H1 (cell line): ENCODE data around the gene CYP2C19. TPM values are rescaled to one million over a fixed set of nuclear protein-coding genes. Genes with fewer than 3 reads are reported as not detected.

Experiments used
- CTCF ChIA-PET: fragments of 300-600 bp; sonication (Branson Sonifier 250); formaldehyde crosslinking; loops from one replicate; lab custom pipeline; 2021; ENCODE audit not compliant: partially characterized antibody; lab: Charles Lee
- POLR2A ChIA-PET: fragments of 300-600 bp; sonication (Branson Sonifier 250); formaldehyde crosslinking; loops from one replicate; lab custom pipeline; 2021; ENCODE audit warnings: inconsistent platforms; ENCODE audit not compliant: partially characterized antibody; lab: Charles Lee
- DNase-seq, 2 experiments: peaks; one replicate each; pipeline versions ENCODE4 v3.0.0 to v3.0.0-alpha.2; 2010 to 2022; ENCODE audit warnings: low spot score in 2 of 2, low read depth in 1 of 2, mixed read lengths in 1 of 2
- FAIRE-seq: peaks from 2 replicates; lab custom pipeline; 2011; peaks lifted over from hg19 to GRCh38; lab: Jason Lieb, UNC
- H2AFZ ChIP-seq: 2 replicates; pipeline ENCODE4 v1.8.1; 2012; ENCODE audit warnings: low read length, inconsistent platforms
- H2AK5ac ChIP-seq: 2 replicates; pipeline ENCODE4 v1.6.1; 2013; ENCODE audit warnings: low read depth, low read length
- H2BK120ac ChIP-seq: replicated peaks from 2 replicates; pipeline ENCODE3; 2013; ENCODE audit warnings: low read depth, low read length, inconsistent platforms
- H2BK12ac ChIP-seq: 2 replicates; pipeline ENCODE4 v1.6.1; 2013; ENCODE audit warnings: low read depth, low read length
- H2BK15ac ChIP-seq: 2 replicates; pipeline ENCODE4 v1.6.1; 2013; ENCODE audit warnings: low read length
- H2BK20ac ChIP-seq: 2 replicates; pipeline ENCODE4 v1.6.1; 2013; ENCODE audit warnings: low read length
- H2BK5ac ChIP-seq: 2 replicates; pipeline ENCODE4 v1.6.1; 2013; ENCODE audit warnings: low read depth, low read length
- H3K14ac ChIP-seq: 2 replicates; pipeline ENCODE4 v1.6.1; 2013; ENCODE audit warnings: inconsistent platforms; ENCODE audit not compliant: insufficient read length
- H3K18ac ChIP-seq: 2 replicates; pipeline ENCODE4 v1.6.1; 2013; ENCODE audit warnings: low read length; ENCODE audit errors: extremely low read depth
- H3K23ac ChIP-seq: 2 replicates; pipeline ENCODE4 v1.6.1; 2013; ENCODE audit warnings: inconsistent platforms; ENCODE audit not compliant: insufficient read length
- H3K23me2 ChIP-seq: 2 replicates; pipeline ENCODE4 v1.6.1; 2013; ENCODE audit warnings: low read depth, low read length
- H3K27ac ChIP-seq: 2 replicates; pipeline ENCODE4 v1.6.1; 2011; ENCODE audit warnings: low read depth, low read length, inconsistent platforms
- H3K27me3 ChIP-seq, 4 experiments: replicated peaks in 1 of 4; 1 replicate in 1 of 4; 2 replicates in 3 of 4; pipeline versions ENCODE4 v1.6.1 to v1.8.1; 2011 to 2013; ENCODE audit warnings: low read length in 3 of 4, mild to moderate bottlenecking in 3 of 4, inconsistent platforms in 2 of 4, mixed read lengths in 2 of 4, moderate library complexity in 1 of 4; ENCODE audit not compliant: control insufficient read depth in 3 of 4, insufficient read depth in 3 of 4; ENCODE audit errors: extremely low read depth in 1 of 4
- H3K36me3 ChIP-seq, 4 experiments: 2 replicates each; pipeline versions ENCODE4 v1.6.1 to v1.8.1; 2011 to 2013; ENCODE audit warnings: mild to moderate bottlenecking in 4 of 4, low read length in 3 of 4, moderate library complexity in 2 of 4, control low read depth in 1 of 4, inconsistent platforms in 1 of 4; ENCODE audit not compliant: insufficient read depth in 4 of 4, control insufficient read depth in 2 of 4
- H3K4ac ChIP-seq: replicated peaks from 2 replicates; pipeline ENCODE3; 2013; ENCODE audit warnings: low read length, low read depth, mixed read lengths, inconsistent platforms; ENCODE audit not compliant: insufficient read length
- H3K4me1 ChIP-seq, 4 experiments: replicated peaks in 1 of 4; 1 replicate in 1 of 4; 2 replicates in 3 of 4; pipeline versions ENCODE4 v1.6.1 to v1.8.1; 2011 to 2013; ENCODE audit warnings: low read length in 3 of 4, inconsistent platforms in 2 of 4, mixed read lengths in 1 of 4; ENCODE audit not compliant: insufficient read depth in 4 of 4, control insufficient read depth in 3 of 4
- H3K4me2 ChIP-seq, 2 experiments: 2 replicates each; pipeline versions ENCODE4 v1.6.1 to v1.8.1; 2011 to 2013; ENCODE audit warnings: low read depth in 2 of 2, low read length in 2 of 2, control low read depth in 1 of 2, inconsistent platforms in 1 of 2, mild to moderate bottlenecking in 1 of 2; ENCODE audit not compliant: insufficient read depth in 1 of 2
- H3K4me3 ChIP-seq, 4 experiments: fragments of 200-600, 300-600 bp in 1 of 4; sonication (generic), shearing (Covaris generic), sonication (Bioruptor Twin) in 1 of 4; 2 replicates each; pipeline versions ENCODE4 v1.5.1 to v1.8.1; 2011 to 2016; ENCODE audit warnings: low read length in 4 of 4, low read depth in 3 of 4, control low read depth in 2 of 4, inconsistent platforms in 2 of 4, mild to moderate bottlenecking in 2 of 4, mixed read lengths in 1 of 4, moderate library complexity in 1 of 4; ENCODE audit not compliant: insufficient read depth in 2 of 4; ENCODE audit errors: extremely low read depth in 1 of 4
- H3K56ac ChIP-seq: replicated peaks from 2 replicates; pipeline ENCODE3; 2013; ENCODE audit warnings: low read depth, mild to moderate bottlenecking, mixed read lengths, low read length, inconsistent platforms; ENCODE audit not compliant: insufficient read length
- H3K79me1 ChIP-seq: 2 replicates; pipeline ENCODE4 v1.6.1; 2013; ENCODE audit warnings: low read depth, low read length, control low read depth
- H3K79me2 ChIP-seq, 2 experiments: 2 replicates each; pipeline versions ENCODE4 v1.6.1 to v1.8.1; 2012 to 2013; ENCODE audit warnings: low read length in 2 of 2, mild to moderate bottlenecking in 2 of 2, inconsistent platforms in 1 of 2; ENCODE audit not compliant: insufficient read depth in 2 of 2, control insufficient read depth in 1 of 2
- H3K9ac ChIP-seq, 4 experiments: replicated peaks in 1 of 4; 1 replicate in 1 of 4; 2 replicates in 3 of 4; pipeline versions ENCODE4 v1.6.1 to v1.8.1; 2011 to 2013; ENCODE audit warnings: low read depth in 3 of 4, low read length in 3 of 4, control low read depth in 2 of 4, mild to moderate bottlenecking in 2 of 4, moderate library complexity in 2 of 4, inconsistent platforms in 1 of 4; ENCODE audit errors: extremely low read depth in 1 of 4
- H3K9me3 ChIP-seq, 2 experiments: 2 replicates each; pipeline versions ENCODE4 v1.6.1 to v1.8.1; 2012 to 2013; ENCODE audit warnings: mild to moderate bottlenecking in 2 of 2, moderate library complexity in 2 of 2, control low read depth in 1 of 2, inconsistent platforms in 1 of 2, low read depth in 1 of 2, low read length in 1 of 2, mixed read lengths in 1 of 2; ENCODE audit not compliant: insufficient read depth in 2 of 2
- H4K20me1 ChIP-seq, 2 experiments: replicated peaks in 1 of 2; 2 replicates each; pipeline versions ENCODE3 to v1.8.1; 2011 to 2013; ENCODE audit warnings: inconsistent platforms in 2 of 2, low read length in 2 of 2, mild to moderate bottlenecking in 1 of 2; ENCODE audit not compliant: insufficient read depth in 2 of 2, control insufficient read depth in 1 of 2
- H4K5ac ChIP-seq: 2 replicates; pipeline ENCODE4 v1.6.1; 2013; ENCODE audit warnings: low read length, low read depth, mixed read lengths, inconsistent platforms; ENCODE audit not compliant: insufficient read length
- H4K8ac ChIP-seq: 2 replicates; pipeline ENCODE4 v1.8.0; 2013; ENCODE audit warnings: mild to moderate bottlenecking, moderate library complexity, low read length, inconsistent platforms; ENCODE audit not compliant: insufficient read depth; ENCODE audit errors: extremely low read depth
- H4K91ac ChIP-seq: replicated peaks from 2 replicates; pipeline ENCODE3; 2013; ENCODE audit warnings: low read length, mixed read lengths, inconsistent platforms; ENCODE audit not compliant: insufficient read length
- KDM1A ChIP-seq: fragments of 200-600, 300-600 bp; sonication (generic); IDR thresholded peaks from 2 replicates; pipeline ENCODE4 v1.7.1; 2016; ENCODE audit warnings: mild to moderate bottlenecking, low read length, borderline replicate concordance
- WGBS, 2 experiments: shearing (Covaris generic) in 1 of 2; methylation state at CpG; one replicate each; pipeline versions ENCODE4 v1.1.6 to v1.1.7; 2013 to 2015; ENCODE audit warnings: low lambda C conversion rate in 2 of 2, mixed read lengths in 2 of 2, inconsistent platforms in 1 of 2, low coverage in 1 of 2, missing lambda C conversion rate in 1 of 2; ENCODE audit not compliant: insufficient replicate concordance in 2 of 2, insufficient coverage in 1 of 2, insufficient read length in 1 of 2; ENCODE audit errors: extremely low coverage in 1 of 2, missing lambda C conversion rate in 1 of 2; 5-methylcytosine and 5-hydroxymethylcytosine counted together
- polyA plus RNA-seq, 7 experiments: library from polyadenylated mRNA; depleted of rRNA in 3 of 7; stranded (reverse) in 5 of 7; unstranded in 2 of 7; fragments of >200 nt in 5 of 7; fragments of 200-250 nt in 2 of 7; gene quantifications; 1 replicate in 5 of 7; 2 replicates in 1 of 7; 4 replicates in 1 of 7; pipeline versions ENCODE4 v1.2.1 to v1.2.3, GENCODE V29; 2011 to 2013; ENCODE audit warnings: missing spikeins in 2 of 7, mixed read lengths in 2 of 7
- total RNA-seq: library from RNA; stranded (reverse); fragmentation: NEBNext Ultra II Directional; extraction: Animal tissue kit (Norgen Biotek cat#: 25700); gene quantifications from 2 replicates; pipeline ENCODE4 v1.2.1, GENCODE V29; 2021

CYP2C19 gene
- total and polyA plus RNA-seq, 2 of the 8 experiments (the other 6 are each of a cell fraction or from before 2014, with no cell fraction given): not detected

DNA sequence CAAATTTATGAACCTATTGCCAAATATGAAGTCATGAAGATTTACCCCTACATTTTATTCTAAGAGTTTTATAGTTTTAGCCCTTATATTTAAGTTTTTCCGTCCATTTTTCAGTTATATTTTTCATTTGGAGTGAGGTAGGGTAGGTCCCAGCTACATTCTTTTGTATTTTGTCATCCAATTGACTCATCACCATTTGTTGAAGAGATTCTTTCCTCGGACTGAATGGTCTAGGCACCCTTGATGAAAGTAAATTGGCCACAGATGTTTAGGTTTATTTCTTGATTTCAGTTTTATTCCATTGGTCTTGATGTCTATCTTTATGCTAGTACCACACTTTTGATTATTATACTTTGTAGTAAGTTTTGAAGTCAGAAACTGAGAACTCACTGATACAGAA is 22.7 kb downstream of the CYP2C19 start:
- no peak for FAIRE-seq
- no peak overlapping the region for H2BK20ac ChIP-seq
- no peak for DNase-seq
- no peak overlapping the region for H2BK120ac ChIP-seq
- no peak overlapping the region for H2AFZ ChIP-seq
- no peak overlapping the region for H4K5ac ChIP-seq
- H3K18ac ChIP-seq: no peak overlapping the region
- H3K4me3 ChIP-seq: no peak overlapping the region
- no peak overlapping the region for H3K23ac ChIP-seq
- no peak overlapping the region for H3K4ac ChIP-seq
- no peak overlapping the region for H2AK5ac ChIP-seq
- no peak overlapping the region for H3K56ac ChIP-seq
- H3K9ac ChIP-seq: no peak overlapping the region
- H2BK12ac ChIP-seq: no peak overlapping the region
- no peaks in the 10 kb centered on the region for H3K4me1 ChIP-seq
- no peaks in the 10 kb centered on the region for H3K36me3 ChIP-seq
- H2BK15ac ChIP-seq: no peak overlapping the region
- H4K20me1 ChIP-seq: no peaks in the 10 kb centered on the region
- no peak overlapping the region for H3K14ac ChIP-seq
- H3K27me3 ChIP-seq: no peaks in the 10 kb centered on the region
- H3K79me2 ChIP-seq: no peaks in the 10 kb centered on the region
- no peak overlapping the region for H4K8ac ChIP-seq
- no peak overlapping the region for H4K91ac ChIP-seq
- H3K79me1 ChIP-seq: no peaks in the 10 kb centered on the region
- H3K27ac ChIP-seq: no peak overlapping the region
- H3K23me2 ChIP-seq: no peaks in the 10 kb centered on the region
- H3K4me2 ChIP-seq: no peak overlapping the region
- CTCF ChIA-PET: no interaction called here
- WGBS, 2 experiments: 88% methylated on average over 2 of the region's 2 CpGs; no CpG with 5 or more reads in 1 of the 2 experiments
- POLR2A ChIA-PET: no interaction called here
- no peak overlapping the region for H2BK5ac ChIP-seq
- H3K9me3 ChIP-seq: no peaks in the 10 kb centered on the region
- no peak for TF ChIP-seq KDM1A
